NCI-H1048 (cell line): ENCODE data around the gene TMEM238.
"Not testable (repeated sequence)": the region's sequence is repeated elsewhere in the genome, so short reads cannot be mapped to it uniquely, and the experiment has no call there.

ENCODE experiments used
- DNase-seq: peaks from one replicate; lab custom pipeline; 2025; lab: John Stamatoyannopoulos, UW

TMEM238 gene

GRCh38 chr19:55339889-55340783 lies 44.0 kb downstream of the TMEM238 start:
- no peak for DNase-seq

DNA sequence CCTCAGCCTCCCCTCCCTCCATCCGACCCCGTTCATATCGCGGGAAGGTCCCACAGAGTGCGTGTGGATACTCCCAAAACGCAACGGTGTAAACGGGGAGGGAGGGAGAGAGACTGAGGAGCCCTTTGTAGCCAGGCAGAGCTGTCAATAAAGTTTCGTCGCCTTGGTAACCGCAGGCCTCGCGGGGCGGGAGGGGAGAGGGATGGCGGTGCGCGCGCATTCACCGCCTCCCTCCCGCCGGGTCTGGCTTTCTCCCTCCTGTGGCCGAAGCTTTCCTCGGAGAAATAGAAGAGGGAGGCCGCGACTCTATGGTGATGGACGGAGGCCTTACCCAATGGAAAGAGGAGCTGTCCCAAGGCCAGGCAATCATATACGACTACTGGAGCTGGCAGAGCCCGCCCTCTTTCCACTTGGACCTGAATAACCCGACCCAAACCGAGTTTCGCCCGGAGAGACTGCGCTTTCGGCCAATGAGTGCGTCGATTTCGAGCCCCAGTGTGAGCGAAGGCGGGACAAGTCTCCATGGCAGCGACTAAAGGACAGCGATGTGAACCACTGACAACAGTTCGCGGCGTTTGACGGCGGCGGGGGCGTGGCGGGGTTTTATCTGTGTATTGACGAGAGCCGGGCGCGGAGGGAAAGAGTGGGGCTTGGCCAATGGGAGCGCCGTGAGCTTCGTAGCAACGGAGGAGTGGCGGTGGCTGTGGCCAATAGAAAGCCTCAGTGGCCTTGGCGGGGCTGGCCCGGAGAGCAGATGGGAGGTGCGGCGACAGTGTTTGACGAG lies 44.8 kb downstream of the TMEM238 start, which contains the start of gene KMT5C:
Gene KMT5C (plus strand): TSS at position 772 of the 784 bp plus-strand sequence. CDS start 2,061 bp downstream, outside the sequence.
- DNase-seq: peak; percentile 100

DNA sequence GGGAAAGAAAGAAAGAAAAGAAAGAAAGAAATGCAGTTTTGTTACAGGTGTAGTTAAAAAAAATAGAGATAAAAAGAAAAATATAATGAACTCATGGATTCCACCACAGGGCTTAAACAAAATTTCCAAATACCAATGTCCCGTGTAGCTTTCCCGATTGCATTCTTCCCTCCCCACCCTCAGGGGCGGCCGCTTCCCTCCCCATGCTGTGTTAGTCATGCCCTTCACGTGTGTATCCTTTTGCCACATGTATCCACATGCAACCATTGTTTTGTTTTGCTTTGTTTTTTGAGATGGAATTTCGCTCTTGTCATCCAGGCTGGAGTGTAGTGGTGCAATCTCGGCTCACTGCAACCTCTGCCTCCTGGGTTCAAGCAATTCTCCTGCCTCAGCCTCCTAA lies 48.0 kb downstream of the TMEM238 start:
- no peak for DNase-seq

DNA sequence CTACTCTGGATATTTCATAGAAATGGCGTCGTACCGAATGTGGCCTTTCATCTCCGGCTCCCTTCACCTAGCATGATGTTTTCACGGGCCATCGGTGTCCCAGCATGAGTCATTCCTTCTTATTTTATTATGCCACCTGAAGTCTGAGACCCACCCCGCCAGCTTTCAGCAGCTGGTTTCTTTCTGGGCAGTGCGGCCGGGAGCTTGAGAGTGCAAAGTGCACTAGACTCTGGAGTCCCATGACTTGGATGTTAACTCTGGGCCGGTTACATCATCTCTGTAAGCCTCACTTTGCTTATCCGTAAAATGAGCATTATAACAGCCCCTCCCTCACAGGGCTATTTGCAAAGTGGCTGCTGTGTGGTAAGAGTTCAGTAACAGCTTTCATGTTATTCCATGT lies 50.2 kb downstream of the TMEM238 start:
- no peak for DNase-seq

DNA sequence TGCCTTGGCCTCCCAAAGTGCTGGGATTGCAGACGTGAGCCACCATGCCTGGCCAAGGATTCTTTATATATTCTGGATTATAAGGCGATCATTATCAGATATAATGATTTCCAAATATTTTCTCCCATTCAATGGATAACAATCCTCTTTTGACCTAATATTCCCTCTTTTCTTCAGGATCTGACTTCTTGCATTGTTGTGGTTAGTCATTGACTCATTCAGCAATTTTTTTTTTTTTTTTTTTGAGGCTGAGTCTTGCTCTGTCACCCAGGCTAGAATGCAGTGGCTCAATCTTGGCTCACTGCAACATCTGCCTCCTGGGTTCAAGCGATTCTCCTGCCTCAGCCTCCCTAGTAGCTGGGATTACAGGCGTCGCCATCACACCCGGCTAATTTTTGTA lies 54.3 kb downstream of the TMEM238 start:
- not testable (repeated sequence) for DNase-seq
